ENCODE data around the gene RBPJ.

RBPJ gene

DNA sequence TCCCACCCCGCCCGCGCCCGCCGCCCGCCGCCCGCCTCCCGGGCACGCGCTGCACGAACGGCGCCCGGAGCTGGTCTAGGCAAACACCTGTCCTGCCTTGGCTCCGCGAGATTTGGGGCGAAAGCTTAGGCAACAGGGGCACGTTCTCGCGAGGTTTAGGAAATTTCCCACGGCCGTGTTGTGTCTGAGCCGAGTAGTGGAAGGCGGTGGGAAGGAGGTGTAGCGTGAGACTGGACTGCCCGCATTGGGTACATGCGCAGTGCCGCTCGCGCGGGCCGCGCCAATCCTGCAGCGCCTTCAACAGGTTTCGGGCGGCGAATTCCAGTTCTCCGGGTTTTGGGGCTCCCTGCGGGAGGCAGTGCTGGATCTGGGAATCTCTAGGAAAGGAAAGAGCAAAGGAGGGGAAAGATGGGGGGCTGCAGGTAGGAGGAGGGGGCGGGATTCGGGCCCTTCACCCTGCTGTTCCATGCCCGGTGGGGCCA is 1.3 kb upstream of the RBPJ start:
- DNase-seq (ENCODE audit: low spot score) (peak; percentile 99), ATAC-seq (ENCODE audit: low read depth) (peak; percentile 75)
- no peaks in the 10 kb centered on the region for H3K9me3 ChIP-seq (ENCODE audit: severe bottlenecking)
- H3K36me3 ChIP-seq (ENCODE audit: low read depth), result no peaks in the 10 kb centered on the region
- H3K27me3 ChIP-seq (ENCODE audit: insufficient read depth, poor library complexity, severe bottlenecking), result no peaks in the 10 kb centered on the region
- peak overlapping the region; percentile 95 for H3K4me3 ChIP-seq (ENCODE audit: severe bottlenecking)
- TF ChIP-seq, protein P1, sequence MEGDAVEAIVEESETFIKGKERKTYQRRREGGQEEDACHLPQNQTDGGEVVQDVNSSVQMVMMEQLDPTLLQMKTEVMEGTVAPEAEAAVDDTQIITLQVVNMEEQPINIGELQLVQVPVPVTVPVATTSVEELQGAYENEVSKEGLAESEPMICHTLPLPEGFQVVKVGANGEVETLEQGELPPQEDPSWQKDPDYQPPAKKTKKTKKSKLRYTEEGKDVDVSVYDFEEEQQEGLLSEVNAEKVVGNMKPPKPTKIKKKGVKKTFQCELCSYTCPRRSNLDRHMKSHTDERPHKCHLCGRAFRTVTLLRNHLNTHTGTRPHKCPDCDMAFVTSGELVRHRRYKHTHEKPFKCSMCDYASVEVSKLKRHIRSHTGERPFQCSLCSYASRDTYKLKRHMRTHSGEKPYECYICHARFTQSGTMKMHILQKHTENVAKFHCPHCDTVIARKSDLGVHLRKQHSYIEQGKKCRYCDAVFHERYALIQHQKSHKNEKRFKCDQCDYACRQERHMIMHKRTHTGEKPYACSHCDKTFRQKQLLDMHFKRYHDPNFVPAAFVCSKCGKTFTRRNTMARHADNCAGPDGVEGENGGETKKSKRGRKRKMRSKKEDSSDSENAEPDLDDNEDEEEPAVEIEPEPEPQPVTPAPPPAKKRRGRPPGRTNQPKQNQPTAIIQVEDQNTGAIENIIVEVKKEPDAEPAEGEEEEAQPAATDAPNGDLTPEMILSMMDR (IDR thresholded peaks at IDR 0.05; ENCODE audit: poor library complexity, severe bottlenecking), result peak; percentile 46
- peak overlapping the region; percentile 86 for H3K27ac ChIP-seq (ENCODE audit: poor library complexity, severe bottlenecking)
- H3K4me1 ChIP-seq (ENCODE audit: insufficient read depth, poor library complexity, severe bottlenecking), result peaks cover 22% of the 10 kb centered on the region

DNA sequence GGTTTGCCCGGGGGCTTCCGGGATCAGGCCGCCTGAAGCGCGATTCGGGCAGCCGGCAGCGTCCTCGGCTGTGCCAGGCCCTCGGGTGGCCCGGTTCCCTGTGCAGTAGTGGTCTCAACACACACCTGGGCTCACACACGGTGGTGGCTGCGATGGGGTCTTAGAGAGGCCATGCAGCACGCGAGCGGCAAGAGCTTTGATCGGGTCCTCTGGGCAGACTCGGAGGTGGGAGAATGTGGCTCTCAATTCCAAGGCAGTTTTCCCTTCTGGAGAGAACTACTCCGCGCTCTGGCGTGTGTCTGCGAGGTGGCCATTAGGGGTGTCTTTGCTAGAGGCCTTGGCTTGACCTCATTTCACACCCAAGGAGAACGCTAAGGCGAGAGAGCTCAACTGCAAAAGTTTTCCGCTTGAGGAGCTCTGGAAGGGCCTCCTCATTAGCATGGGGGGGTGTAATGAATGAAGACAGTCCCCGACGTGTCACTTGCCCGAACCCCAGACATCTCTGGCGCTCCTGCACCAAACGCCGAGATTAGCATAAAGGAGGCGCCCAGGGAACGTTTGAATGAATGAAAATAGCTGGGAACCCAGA is 771 bp upstream of the RBPJ start:
- Histone ChIP-seq H3K9me3 (ENCODE audit: severe bottlenecking) (no peaks in the 10 kb centered on the region), H3K36me3 (ENCODE audit: low read depth) (no peaks in the 10 kb centered on the region), H3K4me3 (ENCODE audit: severe bottlenecking) (peak overlapping the region; percentile 95), H3K4me1 (ENCODE audit: insufficient read depth, poor library complexity, severe bottlenecking) (peaks cover 22% of the 10 kb centered on the region), H3K27me3 (ENCODE audit: insufficient read depth, poor library complexity, severe bottlenecking) (no peaks in the 10 kb centered on the region), H3K27ac (ENCODE audit: poor library complexity, severe bottlenecking) (peak overlapping the region; percentile 86)
- DNase-seq (ENCODE audit: low spot score) (peak; percentile 62), ATAC-seq (ENCODE audit: low read depth) (peak; percentile 8)
- TF ChIP-seq, protein P1 (IDR thresholded peaks at IDR 0.05; ENCODE audit: poor library complexity, severe bottlenecking), result peak; percentile 26

DNA sequence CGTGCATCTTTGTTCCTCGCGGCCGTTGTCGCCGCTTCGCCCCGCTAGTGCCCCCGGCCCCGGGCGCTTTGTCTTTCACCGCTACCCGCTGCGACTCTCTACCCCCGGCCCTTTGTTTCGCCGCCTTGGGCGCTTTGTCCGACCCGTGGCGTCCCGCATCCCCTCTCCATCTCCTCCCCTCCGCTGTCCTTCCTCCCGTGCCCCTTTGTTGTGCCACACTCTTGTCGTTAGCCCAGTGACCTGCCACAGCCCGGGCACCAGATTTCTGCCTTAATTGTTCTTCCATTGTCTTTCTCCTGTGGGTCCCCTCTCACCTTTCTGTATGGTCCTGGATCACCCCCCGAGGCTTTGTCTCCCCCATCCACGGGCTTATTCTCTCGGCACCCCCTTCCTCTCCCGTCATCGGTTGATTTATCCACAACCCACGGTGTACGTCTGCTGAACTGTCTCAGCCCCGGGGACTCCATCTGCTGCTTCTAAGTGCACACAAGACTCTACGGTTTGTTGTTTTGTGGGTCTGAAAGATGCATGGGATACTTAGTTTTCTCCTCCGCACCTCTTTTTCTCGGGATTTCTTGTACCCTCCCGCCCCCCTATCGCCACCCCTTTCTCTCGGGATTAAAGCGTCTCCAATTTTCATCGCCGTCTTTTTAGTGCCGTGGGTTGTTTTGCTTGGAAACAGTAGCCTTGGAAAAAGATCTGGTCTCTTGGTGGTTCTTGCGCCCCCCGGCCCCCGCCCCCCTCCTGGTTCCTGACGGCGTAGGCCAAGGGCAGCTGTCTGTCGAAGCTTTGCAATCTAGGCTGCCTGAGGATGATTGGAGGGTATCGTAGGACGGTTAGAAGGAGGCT is 783 bp downstream of the RBPJ start:
- peak overlapping the region; percentile 86 for H3K27ac ChIP-seq (ENCODE audit: poor library complexity, severe bottlenecking)

DNA sequence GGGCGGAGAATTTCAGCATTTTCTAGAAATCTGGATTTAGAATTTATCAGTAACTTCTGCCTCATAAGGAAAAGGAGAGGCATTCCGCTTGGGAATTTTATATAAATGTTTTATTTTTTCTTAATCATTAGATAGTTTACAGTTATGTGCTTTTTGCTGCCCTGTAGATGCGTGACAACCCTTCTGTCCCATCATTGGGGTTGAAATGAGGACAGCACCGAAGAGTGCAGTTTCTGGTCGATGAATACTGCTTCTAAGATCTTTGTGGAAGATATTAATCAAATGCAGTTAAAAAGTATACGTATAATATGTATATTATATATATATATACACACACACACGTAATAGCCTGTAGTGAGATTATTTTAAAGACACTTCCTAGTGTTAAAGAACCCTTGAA is 1.5 kb downstream of the RBPJ start:
- no peaks in the 10 kb centered on the region for H3K27me3 ChIP-seq (ENCODE audit: insufficient read depth, poor library complexity, severe bottlenecking)
- no peak for DNase-seq (ENCODE audit: low spot score)
- no peak for ATAC-seq (ENCODE audit: low read depth)
- H3K27ac ChIP-seq (ENCODE audit: poor library complexity, severe bottlenecking), result no peak overlapping the region
- TF ChIP-seq, protein P1 (IDR thresholded peaks at IDR 0.05; ENCODE audit: poor library complexity, severe bottlenecking), result no peak
- H3K4me1 ChIP-seq (ENCODE audit: insufficient read depth, poor library complexity, severe bottlenecking), result peaks cover 27% of the 10 kb centered on the region
- H3K9me3 ChIP-seq (ENCODE audit: severe bottlenecking), result no peaks in the 10 kb centered on the region
- peak overlapping the region; percentile 95 for H3K4me3 ChIP-seq (ENCODE audit: severe bottlenecking)
- H3K36me3 ChIP-seq (ENCODE audit: low read depth), result no peaks in the 10 kb centered on the region

More for the DNA sequence above, 783 bp downstream of the RBPJ start:
- TF ChIP-seq, protein P1 (IDR thresholded peaks at IDR 0.05; ENCODE audit: poor library complexity, severe bottlenecking), result no peak
- peaks cover 26% of the 10 kb centered on the region for H3K4me1 ChIP-seq (ENCODE audit: insufficient read depth, poor library complexity, severe bottlenecking)
- H3K4me3 ChIP-seq (ENCODE audit: severe bottlenecking), result peak overlapping the region; percentile 95
- ATAC-seq (ENCODE audit: low read depth) (no peak), DNase-seq (ENCODE audit: low spot score) (no peak)
- no peaks in the 10 kb centered on the region for H3K36me3 ChIP-seq (ENCODE audit: low read depth)
- no peaks in the 10 kb centered on the region for H3K9me3 ChIP-seq (ENCODE audit: severe bottlenecking)
- no peaks in the 10 kb centered on the region for H3K27me3 ChIP-seq (ENCODE audit: insufficient read depth, poor library complexity, severe bottlenecking)
